HG02973 (cell line): ENCODE data around the gene ZSCAN9.
A peak's percentile ranks its signal among the peaks of the same experiment; 100 is the strongest.

Experiments
- ATAC-seq: cut with Tn5 transposase; IDR thresholded peaks from one replicate; pipeline ENCODE4 v1.9.1; 2021; ENCODE audit warnings: moderate library complexity; ENCODE audit not compliant: unreplicated experiment

ZSCAN9 gene

DNA sequence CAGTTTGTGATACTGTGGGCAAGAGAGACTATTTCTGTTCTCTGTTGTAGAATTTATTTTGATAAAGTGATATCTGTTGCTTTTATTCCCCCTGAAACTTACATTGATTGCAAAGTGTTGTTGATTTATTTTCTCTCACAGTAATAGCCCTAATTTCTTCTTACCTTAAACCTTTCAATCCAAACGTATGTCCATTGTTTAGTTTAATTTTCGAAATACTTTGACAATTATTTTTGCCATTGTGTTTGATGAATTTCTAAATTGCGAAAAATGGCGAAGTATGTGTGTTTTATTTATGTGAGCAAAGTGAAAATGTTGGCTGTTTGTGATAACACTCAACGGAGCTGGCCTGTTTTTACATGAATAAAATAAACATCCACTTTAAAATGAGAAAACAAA lies 41.5 kb downstream of the ZSCAN9 start:
- no peak for ATAC-seq

DNA sequence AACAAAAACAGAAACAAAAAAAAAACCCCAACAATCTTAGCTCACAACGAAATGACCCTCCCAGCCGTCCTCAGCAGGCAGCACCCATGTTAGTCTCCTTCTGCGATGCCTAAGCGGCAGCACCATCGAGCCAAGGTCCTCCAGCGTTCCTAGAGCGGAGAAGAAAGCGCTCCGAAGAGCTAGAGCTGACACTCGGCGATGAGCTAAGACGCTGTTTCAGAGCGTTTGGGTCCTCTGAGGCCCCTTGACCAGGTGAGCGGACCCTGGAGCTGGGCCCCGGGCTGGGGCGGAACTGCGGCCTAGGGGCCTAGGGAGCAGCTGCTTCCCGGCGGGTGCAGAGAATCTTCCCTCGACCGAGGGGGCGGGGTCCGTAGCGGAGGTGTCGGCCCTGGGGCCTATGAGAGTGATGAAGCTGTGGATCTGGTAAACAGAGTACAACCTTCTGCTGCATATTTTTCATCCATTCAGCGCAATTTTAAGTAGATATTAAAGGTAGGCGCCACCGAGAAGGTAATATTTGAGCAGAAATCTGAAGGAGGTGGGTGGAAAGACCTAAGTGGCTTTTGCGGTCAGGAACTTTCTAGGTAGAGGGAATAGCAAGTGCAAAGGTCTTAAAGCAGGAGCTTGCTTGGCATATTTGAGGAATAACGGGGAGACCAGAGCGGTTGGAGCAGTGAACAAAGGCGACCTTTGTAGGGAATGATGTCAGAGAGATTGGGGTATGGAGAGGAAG lies 42.1 kb downstream of the ZSCAN9 start, which contains the start of gene ZSCAN26:
Gene ZSCAN26, plus strand, starts transcription at position 182 of the 733 bp plus-strand sequence. CDS start 4,777 bp downstream, outside the sequence.
- peak; percentile 86 for ATAC-seq

DNA sequence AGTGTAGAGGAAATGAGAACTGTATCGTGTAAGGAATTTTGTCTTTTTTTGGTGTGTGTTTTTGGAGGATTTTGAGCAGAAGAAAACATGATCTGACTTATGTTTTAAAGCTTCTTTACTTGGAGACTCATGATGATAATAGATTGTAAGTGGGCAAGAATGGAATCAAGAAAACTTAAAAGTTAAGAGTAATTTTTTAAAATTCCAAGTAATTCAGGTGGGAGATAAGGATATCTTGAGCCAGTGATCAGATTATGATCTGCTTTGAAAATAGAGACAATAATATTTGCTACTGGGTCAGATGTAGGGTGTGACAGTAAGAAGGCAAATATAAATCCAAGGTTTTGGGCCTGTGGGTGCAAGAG lies 42.6 kb downstream of the ZSCAN9 start:
- no peak for ATAC-seq

DNA sequence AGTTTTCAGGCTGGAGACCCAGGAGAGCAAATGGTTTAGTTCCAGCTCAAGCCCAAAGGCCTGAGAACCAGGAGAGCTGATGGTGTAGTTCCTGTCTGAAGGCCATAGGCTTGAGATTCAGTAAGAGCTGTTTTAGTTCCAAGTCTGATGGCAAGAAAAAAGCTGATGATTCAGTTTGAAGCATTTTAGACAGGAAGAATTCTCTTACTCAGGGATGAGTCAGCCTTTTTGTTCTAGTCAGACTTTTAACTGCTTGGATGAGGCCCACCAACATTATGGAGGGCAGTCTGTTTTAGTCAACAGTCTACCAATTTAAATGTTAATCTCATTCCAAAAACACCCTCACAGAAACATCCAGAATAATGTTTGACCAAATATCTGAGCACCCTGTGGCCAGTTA lies 44.4 kb downstream of the ZSCAN9 start:
- ATAC-seq, result no peak

DNA sequence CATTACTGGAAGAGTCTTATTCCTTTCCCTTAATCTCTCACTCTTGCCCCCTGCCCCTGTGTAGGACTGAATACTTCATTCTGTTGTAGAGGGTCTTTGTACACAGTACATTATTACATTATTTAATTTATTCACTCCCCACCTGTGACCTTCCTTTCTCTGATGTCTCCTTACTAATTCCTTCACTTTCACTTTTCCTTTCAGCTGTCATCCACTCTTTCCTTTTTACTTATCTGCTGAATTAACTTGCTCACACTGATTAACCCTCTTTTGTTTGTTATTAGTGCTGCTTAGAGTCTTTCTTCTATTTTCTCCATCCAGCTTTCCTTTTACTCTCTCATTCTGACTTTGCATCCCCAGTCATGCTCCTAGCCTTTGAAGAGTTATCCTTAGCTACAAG lies 49.8 kb downstream of the ZSCAN9 start:
- ATAC-seq, result no peak

DNA sequence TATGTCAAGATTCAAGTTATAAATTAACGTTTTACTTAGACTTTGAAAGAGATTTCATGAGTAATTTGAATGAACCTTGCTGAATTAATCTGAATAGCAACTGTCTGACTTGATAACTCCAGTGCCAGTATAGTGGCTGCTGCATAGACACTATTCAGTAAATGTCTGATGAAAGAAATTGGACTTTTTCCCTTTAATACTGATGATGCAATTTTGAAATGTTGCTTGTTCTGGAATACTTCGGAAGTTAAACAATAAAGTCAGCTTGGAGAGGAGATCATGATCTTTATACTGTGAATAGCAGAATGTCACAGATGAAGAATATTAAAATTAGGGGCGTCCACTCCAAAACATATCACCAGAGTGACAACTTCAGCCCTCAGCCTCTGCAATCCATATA lies 52.7 kb downstream of the ZSCAN9 start:
- ATAC-seq, result no peak

DNA sequence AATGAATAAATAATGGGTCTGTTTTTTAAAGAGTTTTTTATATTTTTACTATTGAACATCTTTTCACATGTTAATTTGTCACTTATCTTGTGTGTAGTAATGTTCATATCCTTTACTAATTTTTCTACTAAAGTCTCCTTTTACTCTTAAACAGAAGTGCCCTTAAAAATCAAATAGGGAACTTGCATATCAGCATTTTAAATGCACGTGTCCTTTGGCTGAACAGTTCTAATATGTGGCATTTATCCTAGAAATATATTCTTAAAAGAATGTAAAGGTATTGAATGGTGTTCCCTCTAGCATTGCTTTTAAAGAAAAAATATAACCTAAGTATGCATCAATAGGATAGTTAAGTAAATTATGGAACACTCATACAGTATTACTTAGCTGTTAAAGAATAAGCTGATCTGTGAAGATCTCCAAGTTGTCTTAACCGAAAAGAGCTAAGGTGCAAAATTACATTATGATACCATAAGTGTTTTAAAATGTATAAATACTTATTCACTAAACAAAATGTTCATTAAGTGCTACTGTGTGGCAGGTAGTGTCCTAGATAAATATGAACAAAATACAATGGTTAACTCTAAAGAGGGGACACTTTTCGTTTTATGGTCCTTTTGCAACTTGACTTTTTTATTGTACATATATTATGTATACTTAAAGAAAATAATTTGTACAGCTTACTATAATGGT lies 55.7 kb downstream of the ZSCAN9 start:
- ATAC-seq, result no peak

DNA sequence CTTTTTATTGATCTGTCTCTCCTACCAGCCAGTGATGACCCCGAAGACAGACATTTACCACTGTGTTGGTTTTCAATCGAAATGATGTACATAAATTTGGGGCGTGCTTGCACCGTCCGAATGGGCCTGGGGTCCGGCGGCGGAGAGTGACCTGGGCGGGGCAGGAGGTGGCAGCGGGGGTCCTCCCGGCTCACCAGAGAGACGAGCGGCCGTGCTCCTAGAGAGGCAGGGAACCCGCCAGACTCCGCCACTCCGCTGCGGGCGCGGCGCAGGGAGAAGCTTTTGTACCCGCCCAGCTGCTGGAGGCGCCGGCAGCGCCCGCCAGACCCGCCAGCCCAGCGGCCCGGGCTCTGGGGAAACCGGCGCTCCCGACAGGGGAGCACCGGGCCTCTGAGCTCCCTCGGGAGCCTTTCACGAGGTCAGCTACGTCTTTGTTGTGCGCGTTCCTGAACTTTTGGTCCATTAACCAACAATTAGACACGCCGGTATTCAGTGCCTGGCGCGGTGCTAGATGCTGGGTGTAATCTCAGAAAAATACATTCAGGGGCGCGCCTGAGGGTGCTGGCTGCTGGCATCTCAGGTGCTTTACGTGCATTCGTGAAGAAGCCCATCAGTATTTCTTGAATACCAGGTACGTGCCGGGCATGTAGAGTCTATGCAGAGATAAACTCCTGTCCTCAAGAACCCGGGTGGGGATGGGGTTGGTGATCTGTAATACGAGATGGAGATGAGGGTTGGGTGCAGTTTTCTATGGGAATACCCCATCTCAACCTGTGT lies 56.4 kb downstream of the ZSCAN9 start, which contains the start of gene PGBD1:
Gene PGBD1, plus strand, starts transcription at position 285 of the 777 bp plus-strand sequence. CDS start 2,242 bp downstream, outside the sequence.
- ATAC-seq, result peak; percentile 74

DNA sequence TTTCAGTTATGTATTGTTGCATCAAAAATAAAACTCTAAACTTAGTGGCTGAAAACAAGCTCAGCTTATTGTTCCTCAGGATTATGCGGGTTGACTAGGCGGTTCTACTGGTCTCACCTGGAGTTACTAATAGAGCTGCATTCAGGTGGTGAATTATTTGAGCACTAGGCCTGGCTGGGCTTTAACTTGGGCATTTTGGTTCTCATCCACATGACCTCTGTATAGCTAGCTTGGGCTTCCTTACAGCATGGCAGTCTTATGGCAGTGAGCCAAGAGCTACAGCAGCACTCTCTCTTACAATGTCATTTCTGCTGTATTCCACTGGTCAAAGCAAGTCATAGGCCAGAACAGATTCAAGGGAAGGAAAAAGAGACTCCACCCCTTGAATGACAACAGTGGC lies 57.9 kb downstream of the ZSCAN9 start:
- no peak for ATAC-seq
